Embryonic facial prominence (tissue), 1 donor: ENCODE data around the gene GLS.
"Not testable (repeated sequence)": the region's sequence is repeated elsewhere in the genome, so short reads cannot be mapped to it uniquely, and the experiment has no call there.

Experiments used
- DNase-seq: peaks from one replicate; pipeline ENCODE4 v3.0.0-alpha.2; 2016; ENCODE audit errors: extremely low spot score

GLS gene

DNA sequence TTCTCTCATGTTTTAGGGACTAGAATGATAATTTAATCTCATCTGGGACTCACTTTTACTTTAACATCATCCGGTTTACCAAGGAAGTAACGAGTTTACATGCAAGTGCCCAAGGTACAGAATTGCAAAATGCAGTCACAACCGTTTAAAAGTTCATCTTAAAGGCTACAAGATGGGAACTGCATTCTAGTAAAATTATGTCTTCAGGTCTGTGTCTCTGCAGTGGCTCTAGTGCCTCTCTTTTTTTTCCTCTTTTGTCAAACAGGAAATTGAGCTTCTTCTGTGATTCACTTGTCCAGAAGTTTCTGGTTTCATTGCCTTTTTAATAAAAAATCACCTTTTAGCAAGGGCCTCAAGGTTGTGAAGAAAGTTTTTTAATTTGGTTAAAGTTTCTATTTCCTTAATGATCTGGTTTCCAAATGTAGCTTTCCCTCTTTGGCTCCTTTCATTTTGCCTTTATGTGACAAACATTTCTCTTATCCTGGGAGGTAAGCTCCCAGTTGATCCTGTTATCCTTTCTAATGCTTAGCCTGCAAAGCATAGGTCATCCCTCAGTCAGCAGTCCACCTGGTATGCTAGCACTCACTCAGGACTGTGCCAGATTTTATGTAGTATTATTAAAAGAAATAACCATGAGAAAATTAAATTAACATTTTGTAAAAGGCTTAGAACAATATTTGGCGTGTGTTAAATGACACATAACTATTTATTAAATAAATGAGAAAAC lies 2.4 kb downstream of the GLS start:
- no peak for DNase-seq

GRCh38 chr2:190885844-190886243 lies 5.2 kb downstream of the GLS start:
- DNase-seq, result not testable (repeated sequence)

DNA sequence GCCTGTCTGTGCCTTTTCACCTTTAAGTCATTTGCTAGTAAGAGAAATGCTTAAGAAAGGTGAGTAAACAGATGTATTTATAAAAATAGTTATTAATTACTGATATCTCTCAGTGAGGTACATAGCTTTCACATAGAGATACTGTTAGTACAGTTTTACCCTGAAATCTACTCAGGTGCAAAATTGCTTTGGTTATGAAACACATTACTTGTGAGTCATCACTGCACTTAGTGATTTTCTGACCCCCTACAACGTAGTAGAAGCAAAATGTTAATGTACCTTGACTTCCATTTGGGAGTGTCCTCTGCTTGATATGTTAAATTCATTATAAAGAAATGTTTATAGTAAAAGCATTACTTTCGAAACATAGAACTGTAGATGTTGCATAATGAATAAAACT lies 6.5 kb downstream of the GLS start:
- DNase-seq, result no peak

DNA sequence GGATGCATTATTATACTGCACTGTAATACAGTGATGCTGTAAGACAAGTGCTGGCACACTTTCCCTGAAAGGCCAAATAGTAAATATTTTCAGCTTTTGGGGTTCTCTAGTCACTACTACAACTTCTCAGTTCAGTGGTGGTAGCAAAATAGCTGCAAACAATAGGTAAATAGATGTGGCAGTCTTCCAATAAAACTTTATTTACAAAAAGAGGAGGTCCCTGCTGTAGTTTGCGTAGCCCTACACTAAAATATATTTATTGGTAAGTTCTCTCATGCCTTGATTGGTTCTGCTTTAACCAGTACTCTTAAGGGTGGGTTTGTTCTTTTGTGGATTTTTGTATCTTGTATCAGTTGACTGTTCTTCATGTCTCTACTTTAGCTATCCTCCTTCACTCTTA lies 7.8 kb downstream of the GLS start:
- no peak for DNase-seq

- no peak for DNase-seq
Observed at GRCh38 chr2:190889175-190889943, 8.7 kb downstream of the GLS start.

GRCh38 chr2:190891372-190891771 lies 10.8 kb downstream of the GLS start:
- DNase-seq, result no peak

- no peak for DNase-seq
Observed at GRCh38 chr2:190891889-190892288, 11.3 kb downstream of the GLS start.

DNA sequence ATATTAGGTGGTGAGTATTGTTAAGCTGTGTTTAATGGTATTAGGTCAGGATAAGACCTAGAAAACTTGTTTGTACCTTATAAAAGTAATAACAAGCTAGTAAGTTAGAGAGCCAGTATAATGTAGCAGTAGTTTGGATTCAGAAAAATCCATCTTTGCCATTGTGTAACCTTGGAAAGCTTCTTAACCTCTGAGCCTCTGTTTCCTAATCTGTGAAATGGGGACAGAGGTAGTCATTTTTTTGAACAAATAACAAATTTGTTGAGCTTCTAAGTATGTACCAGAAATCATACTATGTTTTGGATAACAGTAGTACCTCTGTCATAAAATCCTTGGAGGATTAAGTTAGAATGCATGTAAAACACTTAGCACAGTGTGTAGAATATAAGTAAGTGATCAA lies 12.5 kb downstream of the GLS start:
- DNase-seq, result no peak

- DNase-seq, result no peak
Observed at GRCh38 chr2:190896477-190896876, 15.9 kb downstream of the GLS start.

- no peak for DNase-seq
Observed at GRCh38 chr2:190903693-190904450, 23.3 kb downstream of the GLS start.

DNA sequence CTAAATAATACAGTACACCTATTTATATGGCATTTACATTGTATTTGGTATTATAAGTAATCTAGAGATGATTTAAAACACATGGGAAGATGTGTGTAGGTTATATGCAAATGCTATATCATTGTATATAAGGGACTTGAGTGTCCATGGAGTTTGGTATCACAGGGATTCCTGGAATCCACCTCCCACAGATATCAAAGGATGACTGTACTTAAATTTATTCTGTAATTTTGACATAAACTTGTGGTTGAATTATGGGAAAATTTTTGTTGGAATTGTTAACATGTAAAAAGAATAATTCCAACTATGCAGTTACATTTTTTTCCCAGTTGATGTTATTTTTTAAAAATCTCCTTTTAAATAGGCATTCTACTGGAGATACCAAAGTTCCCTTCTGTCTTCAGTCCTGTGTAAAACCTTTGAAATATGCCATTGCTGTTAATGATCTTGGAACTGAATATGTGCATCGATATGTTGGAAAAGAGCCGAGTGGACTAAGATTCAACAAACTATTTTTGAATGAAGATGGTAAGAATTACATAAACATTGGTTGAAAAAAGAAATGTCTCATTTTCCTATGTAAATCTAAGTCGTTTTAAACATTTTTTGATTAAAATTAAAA lies 24.1 kb downstream of the GLS start:
- no peak for DNase-seq

DNA sequence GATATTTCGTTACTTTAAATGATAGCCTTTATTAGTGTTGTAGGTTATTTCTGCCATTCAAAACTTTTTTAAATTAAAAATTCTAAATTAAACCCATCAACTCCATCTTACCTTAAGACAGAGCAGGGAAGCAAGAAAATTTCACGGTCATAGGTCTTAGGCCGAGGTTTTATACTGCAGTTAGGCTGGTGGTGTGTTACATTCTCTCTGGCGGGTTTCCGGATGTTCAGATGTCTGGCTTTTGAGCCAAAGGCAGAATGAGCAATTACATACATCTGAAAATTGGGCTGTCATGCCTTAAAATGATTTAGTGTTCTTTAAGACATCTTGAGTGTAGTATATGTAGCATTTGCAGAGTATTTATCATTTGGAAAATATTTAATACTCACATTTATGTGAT lies 27.9 kb downstream of the GLS start:
- DNase-seq, result no peak

DNA sequence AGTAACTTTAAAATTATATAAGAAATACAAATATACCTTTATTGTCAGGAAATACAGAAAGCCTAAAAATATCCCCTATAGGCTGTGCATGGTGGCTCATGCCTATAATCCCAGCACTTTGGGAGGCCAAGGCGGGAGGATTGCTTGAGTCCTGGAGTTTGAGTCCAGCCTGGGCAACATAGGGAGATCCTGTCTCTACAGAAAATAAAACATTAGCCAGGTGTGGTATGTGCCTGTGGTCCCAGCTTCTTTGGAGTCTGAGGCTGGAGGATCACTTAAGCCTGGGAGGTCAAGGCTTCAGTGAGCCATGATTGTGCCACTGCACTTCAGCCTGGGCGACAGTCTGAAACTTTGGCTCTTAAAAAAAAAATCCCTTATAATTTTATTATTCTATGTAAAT lies 29.1 kb downstream of the GLS start:
- DNase-seq, result no peak

GRCh38 chr2:190910341-190911136 lies 29.9 kb downstream of the GLS start:
- no peak for DNase-seq

- DNase-seq, result no peak
Observed at GRCh38 chr2:190911813-190912212, 31.2 kb downstream of the GLS start.

- DNase-seq, result no peak
Observed at GRCh38 chr2:190912726-190913125, 32.1 kb downstream of the GLS start.

- no peak for DNase-seq
Observed at GRCh38 chr2:190913725-190914124, 33.1 kb downstream of the GLS start.

- DNase-seq, result no peak
Observed at GRCh38 chr2:190916829-190917228, 36.2 kb downstream of the GLS start.

DNA sequence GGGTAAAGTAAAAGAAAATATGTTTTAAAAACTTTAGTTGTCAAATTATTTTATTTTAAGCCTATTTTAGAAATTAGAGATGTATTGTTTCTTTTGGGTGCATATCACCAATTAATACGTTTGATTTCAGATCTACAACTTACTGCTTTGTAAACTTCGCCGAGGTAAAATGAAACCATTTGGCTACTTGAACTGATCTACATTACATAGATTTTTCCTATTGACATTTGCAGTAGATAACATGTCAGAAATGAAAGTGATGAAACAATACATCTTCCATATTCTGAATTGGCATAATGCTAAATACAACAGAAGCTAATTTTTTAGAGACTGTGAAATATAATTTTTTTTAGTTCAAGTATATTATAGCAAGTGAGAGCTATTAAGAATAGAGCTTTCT lies 39.5 kb downstream of the GLS start:
- DNase-seq, result no peak

DNA sequence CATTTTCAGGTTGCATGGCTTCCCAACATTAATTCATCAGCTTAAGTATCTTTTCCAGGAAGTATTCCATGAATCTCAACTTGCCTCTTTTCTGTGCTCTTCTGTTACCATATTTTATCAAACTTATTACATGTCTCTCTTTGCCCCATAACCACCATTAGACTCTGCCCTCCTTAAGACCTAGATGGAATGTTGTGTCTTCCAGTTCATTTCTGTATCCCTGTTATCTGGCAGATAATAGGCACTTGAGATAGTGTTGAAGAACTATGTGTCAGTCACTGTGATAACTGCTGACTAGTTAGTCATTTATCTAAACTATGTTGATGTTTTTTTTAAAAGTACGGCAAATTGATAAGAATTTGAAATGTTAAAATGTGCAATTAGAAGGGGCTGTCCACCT lies 41.8 kb downstream of the GLS start:
- DNase-seq, result no peak

DNA sequence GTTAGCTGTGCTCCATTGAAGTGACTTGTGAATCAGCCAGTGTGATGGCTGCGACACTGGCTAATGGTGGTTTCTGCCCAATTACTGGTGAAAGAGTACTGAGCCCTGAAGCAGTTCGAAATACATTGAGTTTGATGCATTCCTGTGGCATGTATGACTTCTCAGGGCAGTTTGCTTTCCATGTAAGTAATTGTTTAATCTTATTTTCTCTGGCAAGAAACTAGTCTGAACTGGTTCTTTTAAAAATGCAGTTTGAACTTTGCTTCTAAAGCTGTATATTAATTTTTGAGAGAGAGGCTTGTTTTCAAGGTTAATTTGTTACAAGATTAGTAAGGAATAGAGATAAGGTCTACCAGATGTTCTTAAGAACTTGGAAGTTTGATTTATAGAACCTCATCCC lies 46.7 kb downstream of the GLS start:
- no peak for DNase-seq
